KMS-11 (cell line): ENCODE measurements around the gene SSNA1.

Experiments used
- H2AFZ ChIP-seq: fragments of 200-600 bp; sonication (generic); 2 replicates; pipeline ENCODE4 v1.6.1; 2016; ENCODE audit warnings: antibody characterized with exemption, mixed run types, low read depth
- H3K27ac ChIP-seq: fragments of 200-600 bp; sonication (generic); 2 replicates; pipeline ENCODE4 v1.6.1; 2016; ENCODE audit warnings: mild to moderate bottlenecking, mixed run types
- H3K27me3 ChIP-seq: fragments of 200-600 bp; sonication (generic); 2 replicates; pipeline ENCODE4 v1.6.1; 2017; ENCODE audit warnings: mild to moderate bottlenecking, low read depth, mixed run types, moderate library complexity; ENCODE audit not compliant: insufficient read depth
- H3K36me3 ChIP-seq: fragments of 200-600 bp; sonication (generic); 2 replicates; pipeline ENCODE4 v1.6.1; 2017; ENCODE audit warnings: mild to moderate bottlenecking, mixed run types; ENCODE audit not compliant: insufficient read depth
- H3K4me1 ChIP-seq: fragments of 200-600 bp; sonication (generic); 2 replicates; pipeline ENCODE4 v1.6.1; 2016; ENCODE audit warnings: mild to moderate bottlenecking, low read depth, mixed run types; ENCODE audit not compliant: poor library complexity, severe bottlenecking
- H3K4me2 ChIP-seq: fragments of 200-600 bp; sonication (generic); 2 replicates; pipeline ENCODE4 v1.7.0; 2016; ENCODE audit warnings: mild to moderate bottlenecking, mixed run types
- H3K4me3 ChIP-seq: fragments of 200-600 bp; sonication (generic); IDR thresholded peaks from 2 replicates; pipeline ENCODE4 v1.6.1; 2017; ENCODE audit warnings: low read depth, low read length, mixed read lengths; ENCODE audit not compliant: insufficient read depth
- H3K79me2 ChIP-seq: fragments of 200-600 bp; sonication (generic); 2 replicates; pipeline ENCODE4 v1.6.1; 2016; ENCODE audit warnings: low read depth, mixed run types; ENCODE audit not compliant: insufficient read depth
- H3K9ac ChIP-seq: fragments of 200-600 bp; sonication (generic); 2 replicates; pipeline ENCODE4 v1.6.1; 2016; ENCODE audit warnings: mild to moderate bottlenecking, mixed run types
- H4K20me1 ChIP-seq: fragments of 200-600 bp; sonication (generic); 2 replicates; pipeline ENCODE4 v1.6.1; 2016; ENCODE audit warnings: mild to moderate bottlenecking, mixed run types; ENCODE audit not compliant: insufficient read depth
- CTCF ChIP-seq: fragments of 200-600 bp; sonication (generic); conservative IDR thresholded peaks from 2 replicates; pipeline ENCODE4 v1.6.1; 2017; ENCODE audit warnings: low read depth, mild to moderate bottlenecking, antibody characterized with exemption, low read length, moderate library complexity, mixed read lengths

The SSNA1 gene

GRCh38 chr9:137158625-137159024, 29.9 kb upstream of the SSNA1 start:
- peaks cover 10% of the 10 kb centered on the region; the same call in 1 of the 2 replicates for H3K27me3 ChIP-seq
- H3K4me3 ChIP-seq, result no peak overlapping the region
- peaks cover 40% of the 10 kb centered on the region for H3K4me1 ChIP-seq
- H4K20me1 ChIP-seq, result no peaks in the 10 kb centered on the region
- no peaks in the 10 kb centered on the region for H3K36me3 ChIP-seq
- H3K79me2 ChIP-seq, result no peaks in the 10 kb centered on the region
- H3K9ac ChIP-seq, result no peak overlapping the region
- TF ChIP-seq CTCF, result no peak
- H2AFZ ChIP-seq, result peak overlapping the region; percentile 44; the same call in 1 of the 2 replicates
- peak overlapping the region; percentile 63 for H3K4me2 ChIP-seq
- H3K27ac ChIP-seq, result no peak overlapping the region

- Histone ChIP-seq H3K79me2 (no peaks in the 10 kb centered on the region), H3K9ac (no peak overlapping the region), H4K20me1 (no peaks in the 10 kb centered on the region), H3K4me1 (peaks cover 40% of the 10 kb centered on the region), H3K4me2 (peak overlapping the region; percentile 63), H3K36me3 (no peaks in the 10 kb centered on the region), H2AFZ (peak overlapping the region; percentile 44; the same call in 1 of the 2 replicates), H3K27me3 (peaks cover 13% of the 10 kb centered on the region; the same call in 1 of the 2 replicates), H3K4me3 (no peak overlapping the region), H3K27ac (no peak overlapping the region)
- no peak for TF ChIP-seq CTCF
Observed at GRCh38 chr9:137159105-137160053, 29.1 kb upstream of the SSNA1 start.

- H3K27ac ChIP-seq, result no peak overlapping the region
- no peak for TF ChIP-seq CTCF
- no peaks in the 10 kb centered on the region for H4K20me1 ChIP-seq
- no peaks in the 10 kb centered on the region for H3K36me3 ChIP-seq
- peak overlapping the region; percentile 63; the same call in 1 of the 2 replicates for H3K4me2 ChIP-seq
- H3K4me1 ChIP-seq, result peaks cover 40% of the 10 kb centered on the region
- peaks cover 20% of the 10 kb centered on the region for H3K27me3 ChIP-seq
- H3K4me3 ChIP-seq, result no peak overlapping the region
- H3K79me2 ChIP-seq, result no peaks in the 10 kb centered on the region
- H3K9ac ChIP-seq, result no peak overlapping the region
- H2AFZ ChIP-seq, result no peak overlapping the region
Observed at GRCh38 chr9:137160054-137160425, 28.4 kb upstream of the SSNA1 start.

- Histone ChIP-seq H3K4me3 (no peak overlapping the region), H3K27me3 (peaks cover 29% of the 10 kb centered on the region), H3K4me1 (peaks cover 40% of the 10 kb centered on the region), H3K27ac (no peak overlapping the region), H3K9ac (no peak overlapping the region), H4K20me1 (no peaks in the 10 kb centered on the region), H3K4me2 (no peak overlapping the region), H3K36me3 (no peaks in the 10 kb centered on the region), H3K79me2 (no peaks in the 10 kb centered on the region), H2AFZ (no peak overlapping the region)
- no peak for TF ChIP-seq CTCF
Observed at GRCh38 chr9:137160716-137161557, 27.5 kb upstream of the SSNA1 start.
